ENCODE measurements around the gene UBASH3A.

- no peak for TF ChIP-seq CTCF (IDR thresholded peaks at IDR 0.05)
- no peak for TF ChIP-seq ELF1 (IDR thresholded peaks at IDR 0.05)
- no peak for TF ChIP-seq REST (IDR thresholded peaks at IDR 0.05; ENCODE audit: low read depth, low read length)
- TF ChIP-seq NRF1 (IDR thresholded peaks at IDR 0.05; ENCODE audit: low read depth, low read length) = no peak
- TF ChIP-seq YY1 (IDR thresholded peaks at IDR 0.05; ENCODE audit: low read depth) = no peak
- no peak for TF ChIP-seq USF2 (IDR thresholded peaks at IDR 0.05; ENCODE audit: borderline replicate concordance, low read depth, low read length)
- TF ChIP-seq RAD21 (IDR thresholded peaks at IDR 0.05; ENCODE audit: low read length) = no peak
- no peak for TF ChIP-seq MXI1 (IDR thresholded peaks at IDR 0.05; ENCODE audit: low read depth, low read length)
- TF ChIP-seq TEAD4 (IDR thresholded peaks at IDR 0.05; ENCODE audit: borderline replicate concordance, insufficient read depth) = no peak
- TF ChIP-seq EP300 (IDR thresholded peaks at IDR 0.05; ENCODE audit: borderline replicate concordance in 1 of 2, low read depth in 1 of 2, low read length in 1 of 2) = no peak
- TF ChIP-seq TCF12 (IDR thresholded peaks at IDR 0.05) = no peak
- TF ChIP-seq TAF1 (IDR thresholded peaks at IDR 0.05; ENCODE audit: borderline replicate concordance, low read depth, low read length) = no peak
- no peak for TF ChIP-seq POLR2AphosphoS5 (IDR thresholded peaks at IDR 0.05; ENCODE audit: low read depth, low read length)
- no peak for TF ChIP-seq FOXM1 (IDR thresholded peaks at IDR 0.05; ENCODE audit: low read depth)
These were observed 64.9 kb downstream of the UBASH3A start for GRCh38 chr21:42468491-42469131.
